K562 (cell line): ENCODE results near the gene ATP6V0D1. TPM values are rescaled to one million over a fixed set of nuclear protein-coding genes. Genes with fewer than 3 reads are reported as not detected.

Source experiments
- BCLAF1 ChIP-seq, 2 experiments: fragments of 450-650 bp in 1 of 2; IDR thresholded peaks; 2 replicates each; pipeline ENCODE4 v1.6.1; 2011 to 2017; ENCODE audit warnings: low read depth in 2 of 2, antibody characterized with exemption in 1 of 2, borderline replicate concordance in 1 of 2, low read length in 1 of 2, mild to moderate bottlenecking in 1 of 2, mixed read lengths in 1 of 2; ENCODE audit not compliant: control insufficient read depth in 1 of 2
- BCOR ChIP-seq: fragments of 450-650 bp; IDR thresholded peaks from 2 replicates; pipeline ENCODE4 v1.6.1; 2016
- CBX8 ChIP-seq: fragments of 200-600 bp; sonication (generic); IDR thresholded peaks from 2 replicates; pipeline ENCODE4 v1.6.1; 2012; ENCODE audit warnings: borderline replicate concordance, mixed run types, low read depth, mild to moderate bottlenecking, moderate library complexity, mixed read lengths, low read length, control low read depth, inconsistent platforms; ENCODE audit not compliant: poor library complexity, severe bottlenecking; ENCODE audit errors: extremely low read depth
- DDX20 ChIP-seq: fragments of 450-650 bp; IDR thresholded peaks from 2 replicates; pipeline ENCODE4 v1.6.1; 2016; ENCODE audit warnings: missing genetic modification characterization, low read depth, mild to moderate bottlenecking, missing compliant biosample characterization, moderate library complexity
- HDAC6 ChIP-seq: IDR thresholded peaks from 2 replicates; pipeline ENCODE4 v1.6.1; 2012; ENCODE audit warnings: low read depth, mild to moderate bottlenecking, control low read depth, inconsistent platforms, low read length, moderate library complexity
- HDGF ChIP-seq: fragments of 450-650 bp; IDR thresholded peaks from 2 replicates; pipeline ENCODE4 v1.6.1; 2016
- HNRNPL ChIP-seq: fragments of 200-400 bp; formaldehyde crosslinking; IDR thresholded peaks from 2 replicates; pipeline ENCODE4 v1.6.1; 2017; ENCODE audit warnings: low read depth, mild to moderate bottlenecking, low read length
- IRF2 ChIP-seq: sonication (generic); formaldehyde crosslinking; IDR thresholded peaks from 2 replicates; pipeline ENCODE4 v1.8.1; 2022; ENCODE audit warnings: mild to moderate bottlenecking, missing genetic modification reagents
- NRF1 ChIP-seq, 2 experiments: fragments of 450-650 bp; IDR thresholded peaks in 1 of 2; conservative IDR thresholded peaks in 1 of 2; 2 replicates each; pipeline ENCODE4 v1.6.1; 2014; ENCODE audit warnings: mild to moderate bottlenecking in 2 of 2
- PML ChIP-seq: IDR thresholded peaks from 2 replicates; pipeline ENCODE4 v1.6.1; 2012; ENCODE audit warnings: low read length, inconsistent platforms
- POLR3G ChIP-seq: IDR thresholded peaks from 2 replicates; pipeline ENCODE4 v1.6.1; 2011; ENCODE audit not compliant: insufficient read length, insufficient replicate concordance; ENCODE audit errors: extremely low read depth
- RBM34 ChIP-seq: fragments of 200-400 bp; formaldehyde crosslinking; IDR thresholded peaks from 2 replicates; pipeline ENCODE4 v1.6.1; 2018; ENCODE audit warnings: low read length, borderline replicate concordance; ENCODE audit not compliant: insufficient read depth
- SMC3 ChIP-seq: conservative IDR thresholded peaks from 2 replicates; pipeline ENCODE4 v1.6.1; 2011; ENCODE audit warnings: low read depth, low read length, improper control_type of control experiment; ENCODE audit not compliant: insufficient read depth
- SRSF3 ChIP-seq: fragments of 200-400 bp; formaldehyde crosslinking; IDR thresholded peaks from 2 replicates; pipeline ENCODE4 v1.6.1; 2016; ENCODE audit warnings: mild to moderate bottlenecking, low read length, moderate library complexity; ENCODE audit not compliant: insufficient read depth
- TAF9B ChIP-seq: fragments of 450-650 bp; IDR thresholded peaks from 2 replicates; pipeline ENCODE4 v1.6.1; 2018; ENCODE audit warnings: mild to moderate bottlenecking; ENCODE audit not compliant: partially characterized antibody
- THAP12 ChIP-seq: fragments of 250-450 bp; sonication (Bioruptor Pico); IDR thresholded peaks from 2 replicates; pipeline ENCODE4 v1.9.0; 2021; ENCODE audit warnings: mild to moderate bottlenecking, inconsistent platforms
- XRCC5 ChIP-seq: fragments of 200-400 bp; formaldehyde crosslinking; IDR thresholded peaks from 2 replicates; pipeline ENCODE4 v1.6.1; 2017; ENCODE audit warnings: low read depth, mild to moderate bottlenecking, low read length
- ZNF212 ChIP-seq: fragments of 450-650 bp; formaldehyde crosslinking; IDR thresholded peaks from 2 replicates; pipeline ENCODE4 v1.4.0; 2020; ENCODE audit warnings: mild to moderate bottlenecking
- ZNF384 ChIP-seq: IDR thresholded peaks from 2 replicates; pipeline ENCODE4 v1.6.1; 2012; ENCODE audit warnings: low read depth, low read length, improper control_type of control experiment
- polyA plus RNA-seq, 8 experiments: library from polyadenylated mRNA; depleted of rRNA in 4 of 8; stranded (reverse) in 5 of 8; unstranded in 3 of 8; fragments of >200 nt; fragmentation: Nextera tagmentation in 2 of 8; fragmentation: Illumina TruSeq in 1 of 8; extraction: Ambion mirVana in 2 of 8; extraction: Trizol in 1 of 8; gene quantifications; 2 replicates each; pipeline versions ENCODE4 v1.2.1 to v1.2.3, GENCODE V29; 2011 to 2014; ENCODE audit warnings: inconsistent platforms in 1 of 8, missing spikeins in 1 of 8
- total RNA-seq, 7 experiments: library from RNA; depleted of rRNA in 6 of 7; stranded (reverse); fragments of >200 nt in 6 of 7; fragmentation: Illumina TruSeq in 2 of 7; extraction: Trizol in 2 of 7; gene quantifications; 2 replicates each; pipeline versions ENCODE4 v1.2.1 to v1.2.3, GENCODE V29; 2011 to 2021; ENCODE audit warnings: low replicate concordance in 1 of 7
- TF ChIP-seq, protein P1 (sequence below): fragments of 450-650 bp; formaldehyde crosslinking; IDR thresholded peaks from 2 replicates; pipeline ENCODE4 v1.4.0; 2022; ENCODE audit warnings: missing genetic modification characterization

Gene ATP6V0D1
- total and polyA plus RNA-seq, 9 of the 15 experiments (the other 6 are each of a cell fraction or from before 2014, with no cell fraction given): 23.2 to 69.7 (median 45.6) TPM

- TF ChIP-seq XRCC5 (peak; percentile 79; the same call in 1 of the 2 replicates), POLR3G (no peak), HDGF (no peak), TAF9B (no peak), ZNF212 (CRISPR knock-in tag) (no peak), PML (no peak), HNRNPL (no peak), RBM34 (no peak), IRF2 (CRISPR knock-in tag) (no peak), NRF1 (conservative IDR thresholded peaks at IDR 0.05 in 1 of 2, IDR thresholded peaks at IDR 0.05 in 1 of 2) (peak; percentile 26 to 54; a peak in 2 of 4 replicates), THAP12 (no peak; the same call in 1 of the 2 replicates), SRSF3 (no peak), DDX20 (tag) (no peak), SMC3 (peak; percentile 92), BCOR (peak; percentile 59; the same call in 1 of the 2 replicates), CBX8 (no peak), BCLAF1 (IDR thresholded peaks at IDR 0.05; ENCODE audit: borderline replicate concordance in 1 of 2, control insufficient read depth in 1 of 2, low read depth in 2 of 2, low read length in 1 of 2) (no peak), HDAC6 (no peak), ZNF384 (no peak; the same call in 1 of the 2 replicates)
- TF ChIP-seq, protein P1, sequence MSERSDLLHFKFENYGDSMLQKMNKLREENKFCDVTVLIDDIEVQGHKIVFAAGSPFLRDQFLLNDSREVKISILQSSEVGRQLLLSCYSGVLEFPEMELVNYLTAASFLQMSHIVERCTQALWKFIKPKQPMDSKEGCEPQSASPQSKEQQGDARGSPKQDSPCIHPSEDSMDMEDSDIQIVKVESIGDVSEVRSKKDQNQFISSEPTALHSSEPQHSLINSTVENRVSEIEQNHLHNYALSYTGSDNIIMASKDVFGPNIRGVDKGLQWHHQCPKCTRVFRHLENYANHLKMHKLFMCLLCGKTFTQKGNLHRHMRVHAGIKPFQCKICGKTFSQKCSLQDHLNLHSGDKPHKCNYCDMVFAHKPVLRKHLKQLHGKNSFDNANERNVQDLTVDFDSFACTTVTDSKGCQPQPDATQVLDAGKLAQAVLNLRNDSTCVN (CRISPR knock-in tag): no peak
These were observed 40.3 kb upstream of the ATP6V0D1 start (continued) for GRCh38 chr16:67521095-67521804.
